ENCODE data around the gene COL18A1. TPM values are rescaled to one million over a fixed set of nuclear protein-coding genes. Genes with fewer than 3 reads are reported as not detected.
"Not testable (repeated sequence)": the region's sequence is repeated elsewhere in the genome, so short reads cannot be mapped to it uniquely, and the experiment has no call there.

The COL18A1 gene
- total and polyA plus RNA-seq, 2 donors: 18.9 to 58.6 TPM

- 90% methylated on average over 11 of the region's 11 CpGs for WGBS
- no peak for DNase-seq (ENCODE audit: low read depth in 6 of 9, low spot score in 9 of 9)
- Histone ChIP-seq H3K9me3 (ENCODE audit: control insufficient read depth in 2 of 2, insufficient read depth in 1 of 2, low read length in 1 of 2) (peaks cover 0 to 8% of the 10 kb centered on the region in 2 donors), H3K27me3 (ENCODE audit: control insufficient read depth in 2 of 2, insufficient read depth in 1 of 2, low read length in 1 of 2) (peaks cover 4 to 25% of the 10 kb centered on the region in 2 donors), H3K27ac (ENCODE audit: low read depth in 1 of 2, low read length in 1 of 2) (no peak overlapping the region), H3K4me1 (ENCODE audit: control insufficient read depth in 2 of 2, insufficient read depth in 2 of 2, low read length in 2 of 2) (peaks cover 3 to 9% of the 10 kb centered on the region in 2 donors), H3K36me3 (ENCODE audit: control insufficient read depth in 2 of 2, insufficient read depth in 2 of 2, low read length in 1 of 2) (no peaks in the 10 kb centered on the region), H3K4me3 (ENCODE audit: low read length in 2 of 2) (no peak overlapping the region)
These were observed 29.1 kb downstream of the COL18A1 start for GRCh38 chr21:45433911-45434644.

GRCh38 chr21:45434645-45435217 lies 29.8 kb downstream of the COL18A1 start:
- H3K4me1 ChIP-seq (ENCODE audit: control insufficient read depth in 2 of 2, insufficient read depth in 2 of 2, low read length in 2 of 2): peaks cover 4 to 14% of the 10 kb centered on the region in 2 donors
- no peak for DNase-seq (ENCODE audit: low read depth in 6 of 9, low spot score in 9 of 9)

GRCh38 chr21:45435405-45435981 lies 30.5 kb downstream of the COL18A1 start:
- DNase-seq (ENCODE audit: low read depth in 6 of 9, low spot score in 9 of 9): no peak
- Histone ChIP-seq H3K27ac (ENCODE audit: low read depth in 1 of 2, low read length in 1 of 2) (no peak overlapping the region), H3K4me3 (ENCODE audit: low read length in 2 of 2) (no peak overlapping the region), H3K27me3 (ENCODE audit: control insufficient read depth in 2 of 2, insufficient read depth in 1 of 2, low read length in 1 of 2) (peaks cover 4 to 28% of the 10 kb centered on the region in 2 donors), H3K9me3 (ENCODE audit: control insufficient read depth in 2 of 2, insufficient read depth in 1 of 2, low read length in 1 of 2) (peaks cover 0 to 8% of the 10 kb centered on the region in 2 donors), H3K36me3 (ENCODE audit: control insufficient read depth in 2 of 2, insufficient read depth in 2 of 2, low read length in 1 of 2) (no peaks in the 10 kb centered on the region), H3K4me1 (ENCODE audit: control insufficient read depth in 2 of 2, insufficient read depth in 2 of 2, low read length in 2 of 2) (peaks cover 4 to 14% of the 10 kb centered on the region in 2 donors)
- WGBS: 90% methylated on average over 15 of the region's 15 CpGs

More at GRCh38 chr21:45434645-45435217, 29.8 kb downstream of the COL18A1 start:
- H3K9me3 ChIP-seq (ENCODE audit: control insufficient read depth in 2 of 2, insufficient read depth in 1 of 2, low read length in 1 of 2): peaks cover 0 to 8% of the 10 kb centered on the region in 2 donors
- H3K27ac ChIP-seq (ENCODE audit: low read depth in 1 of 2, low read length in 1 of 2): no peak overlapping the region
- 81% methylated on average over 17 of the region's 17 CpGs for WGBS
- H3K4me3 ChIP-seq (ENCODE audit: low read length in 2 of 2): no peak overlapping the region
- H3K36me3 ChIP-seq (ENCODE audit: control insufficient read depth in 2 of 2, insufficient read depth in 2 of 2, low read length in 1 of 2): no peaks in the 10 kb centered on the region
- H3K27me3 ChIP-seq (ENCODE audit: control insufficient read depth in 2 of 2, insufficient read depth in 1 of 2, low read length in 1 of 2): peaks cover 4 to 30% of the 10 kb centered on the region in 2 donors

GRCh38 chr21:45436351-45437065 lies 31.5 kb downstream of the COL18A1 start:
- Histone ChIP-seq H3K27me3 (ENCODE audit: control insufficient read depth in 2 of 2, insufficient read depth in 1 of 2, low read length in 1 of 2) (peaks cover 4 to 22% of the 10 kb centered on the region in 2 donors), H3K36me3 (ENCODE audit: control insufficient read depth in 2 of 2, insufficient read depth in 2 of 2, low read length in 1 of 2) (no peaks in the 10 kb centered on the region), H3K4me1 (ENCODE audit: control insufficient read depth in 2 of 2, insufficient read depth in 2 of 2, low read length in 2 of 2) (peaks cover 4 to 14% of the 10 kb centered on the region in 2 donors), H3K27ac (ENCODE audit: low read depth in 1 of 2, low read length in 1 of 2) (no peak overlapping the region), H3K9me3 (ENCODE audit: control insufficient read depth in 2 of 2, insufficient read depth in 1 of 2, low read length in 1 of 2) (peaks cover 0 to 8% of the 10 kb centered on the region in 2 donors), H3K4me3 (ENCODE audit: low read length in 2 of 2) (no peak overlapping the region)
- DNase-seq (ENCODE audit: low read depth in 6 of 9, low spot score in 9 of 9): no peak
- WGBS: 45% methylated on average over 18 of the region's 18 CpGs

GRCh38 chr21:45437844-45438243 lies 32.9 kb downstream of the COL18A1 start:
- not testable (repeated sequence) for DNase-seq (ENCODE audit: low read depth in 6 of 9, low spot score in 9 of 9); H3K4me3 ChIP-seq (ENCODE audit: low read length in 2 of 2); H3K9me3 ChIP-seq (ENCODE audit: control insufficient read depth in 2 of 2, insufficient read depth in 1 of 2, low read length in 1 of 2); H3K27ac ChIP-seq (ENCODE audit: low read depth in 1 of 2, low read length in 1 of 2); H3K36me3 ChIP-seq (ENCODE audit: control insufficient read depth in 2 of 2, insufficient read depth in 2 of 2, low read length in 1 of 2)
- Histone ChIP-seq H3K27me3 (ENCODE audit: control insufficient read depth in 2 of 2, insufficient read depth in 1 of 2, low read length in 1 of 2) (peaks cover 4 to 18% of the 10 kb centered on the region in 2 donors), H3K4me1 (ENCODE audit: control insufficient read depth in 2 of 2, insufficient read depth in 2 of 2, low read length in 2 of 2) (peaks cover 4 to 14% of the 10 kb centered on the region in 2 donors)

- H3K9me3 ChIP-seq (ENCODE audit: control insufficient read depth in 2 of 2, insufficient read depth in 1 of 2, low read length in 1 of 2): peaks cover 0 to 11% of the 10 kb centered on the region in 2 donors
- 81% methylated on average over 26 of the region's 26 CpGs for WGBS
- peaks cover 4 to 18% of the 10 kb centered on the region in 2 donors for H3K27me3 ChIP-seq (ENCODE audit: control insufficient read depth in 2 of 2, insufficient read depth in 1 of 2, low read length in 1 of 2)
- no peak for DNase-seq (ENCODE audit: low read depth in 6 of 9, low spot score in 9 of 9)
- peak overlapping the region in 1 of 2 donors; percentile 28 for H3K4me3 ChIP-seq (ENCODE audit: low read length in 2 of 2)
- H3K36me3 ChIP-seq (ENCODE audit: control insufficient read depth in 2 of 2, insufficient read depth in 2 of 2, low read length in 1 of 2): no peaks in the 10 kb centered on the region
- no peak overlapping the region for H3K27ac ChIP-seq (ENCODE audit: low read depth in 1 of 2, low read length in 1 of 2)
- H3K4me1 ChIP-seq (ENCODE audit: control insufficient read depth in 2 of 2, insufficient read depth in 2 of 2, low read length in 2 of 2): peaks cover 4 to 14% of the 10 kb centered on the region in 2 donors
These were observed 33.6 kb downstream of the COL18A1 start for GRCh38 chr21:45438391-45439145.

GRCh38 chr21:45439161-45439872 lies 34.4 kb downstream of the COL18A1 start:
- Histone ChIP-seq H3K36me3 (ENCODE audit: control insufficient read depth in 2 of 2, insufficient read depth in 2 of 2, low read length in 1 of 2) (no peaks in the 10 kb centered on the region), H3K27ac (ENCODE audit: low read depth in 1 of 2, low read length in 1 of 2) (no peak overlapping the region), H3K4me1 (ENCODE audit: control insufficient read depth in 2 of 2, insufficient read depth in 2 of 2, low read length in 2 of 2) (peaks cover 4 to 14% of the 10 kb centered on the region in 2 donors), H3K27me3 (ENCODE audit: control insufficient read depth in 2 of 2, insufficient read depth in 1 of 2, low read length in 1 of 2) (peaks cover 4 to 18% of the 10 kb centered on the region in 2 donors), H3K9me3 (ENCODE audit: control insufficient read depth in 2 of 2, insufficient read depth in 1 of 2, low read length in 1 of 2) (peaks cover 0 to 11% of the 10 kb centered on the region in 2 donors), H3K4me3 (ENCODE audit: low read length in 2 of 2) (peak overlapping the region in 1 of 2 donors; percentile 28)
- DNase-seq (ENCODE audit: low read depth in 6 of 9, low spot score in 9 of 9): peak; percentile 46 to 90 (median 75)
- WGBS: 18% methylated on average over 58 of the region's 58 CpGs

- Histone ChIP-seq H3K4me1 (ENCODE audit: control insufficient read depth in 2 of 2, insufficient read depth in 2 of 2, low read length in 2 of 2) (peaks cover 4 to 14% of the 10 kb centered on the region in 2 donors), H3K4me3 (ENCODE audit: low read length in 2 of 2) (no peak overlapping the region), H3K27ac (ENCODE audit: low read depth in 1 of 2, low read length in 1 of 2) (no peak overlapping the region), H3K9me3 (ENCODE audit: control insufficient read depth in 2 of 2, insufficient read depth in 1 of 2, low read length in 1 of 2) (peaks cover 0 to 12% of the 10 kb centered on the region in 2 donors), H3K36me3 (ENCODE audit: control insufficient read depth in 2 of 2, insufficient read depth in 2 of 2, low read length in 1 of 2) (no peaks in the 10 kb centered on the region), H3K27me3 (ENCODE audit: control insufficient read depth in 2 of 2, insufficient read depth in 1 of 2, low read length in 1 of 2) (peaks cover 4 to 18% of the 10 kb centered on the region in 2 donors)
- 96% methylated on average over 28 of the region's 28 CpGs for WGBS
- no peak for DNase-seq (ENCODE audit: low read depth in 6 of 9, low spot score in 9 of 9)
These were observed 35.0 kb downstream of the COL18A1 start for GRCh38 chr21:45439901-45440461.
